Stimulated activated naive CD4-positive, alpha-beta T cell treated with Interleukin-2 at 50 U/mL for 16 hours (primary cell): ENCODE measurements around the gene LGALS8.
"Not testable (repeated sequence)": the region's sequence is repeated elsewhere in the genome, so short reads cannot be mapped to it uniquely, and the experiment has no call there.

ENCODE experiments used
- DNase-seq: peaks from one replicate; lab custom pipeline; 2025; lab: John Stamatoyannopoulos, UW

LGALS8 gene

GRCh38 chr1:236543065-236543669, 19.4 kb downstream of the LGALS8 start:
- no peak for DNase-seq

GRCh38 chr1:236545621-236546169, 21.9 kb downstream of the LGALS8 start:
- no peak for DNase-seq

- no peak for DNase-seq
Observed at GRCh38 chr1:236548452-236548851, 24.7 kb downstream of the LGALS8 start.

GRCh38 chr1:236550961-236551851, 27.4 kb downstream of the LGALS8 start:
- no peak for DNase-seq

GRCh38 chr1:236552096-236552495, 28.3 kb downstream of the LGALS8 start:
- no peak for DNase-seq

GRCh38 chr1:236552901-236553300, 29.1 kb downstream of the LGALS8 start:
- DNase-seq: no peak

GRCh38 chr1:236553370-236553769, 29.6 kb downstream of the LGALS8 start:
- DNase-seq: no peak

- DNase-seq: no peak
Observed at GRCh38 chr1:236556606-236557005, 32.8 kb downstream of the LGALS8 start.

- DNase-seq: no peak
Observed at GRCh38 chr1:236558081-236558480, 34.3 kb downstream of the LGALS8 start.

- DNase-seq: no peak
Observed at GRCh38 chr1:236558846-236559245, 35.1 kb downstream of the LGALS8 start.

GRCh38 chr1:236560213-236560771, 36.5 kb downstream of the LGALS8 start:
- DNase-seq: no peak

- DNase-seq: no peak
Observed at GRCh38 chr1:236561976-236562375, 38.2 kb downstream of the LGALS8 start.

GRCh38 chr1:236565530-236565929, 41.7 kb downstream of the LGALS8 start:
- DNase-seq: no peak

GRCh38 chr1:236568285-236568894, 44.6 kb downstream of the LGALS8 start:
- no peak for DNase-seq

GRCh38 chr1:236575523-236575922, 51.7 kb downstream of the LGALS8 start:
- no peak for DNase-seq

- no peak for DNase-seq
Observed at GRCh38 chr1:236576004-236576403, 52.2 kb downstream of the LGALS8 start.

GRCh38 chr1:236577041-236577440, 53.3 kb downstream of the LGALS8 start:
- not testable (repeated sequence) for DNase-seq

- no peak for DNase-seq
Observed at GRCh38 chr1:236578661-236579060, 54.9 kb downstream of the LGALS8 start.

- not testable (repeated sequence) for DNase-seq
Observed at GRCh38 chr1:236580404-236580803, 56.6 kb downstream of the LGALS8 start.

GRCh38 chr1:236581528-236581927, 57.7 kb downstream of the LGALS8 start:
- DNase-seq: no peak

GRCh38 chr1:236589531-236589930, 65.7 kb downstream of the LGALS8 start:
- DNase-seq: no peak

GRCh38 chr1:236590553-236591150, 66.9 kb downstream of the LGALS8 start:
- DNase-seq: no peak
